GM12873 (cell line): Measurements from ENCODE around the gene MUCL3.

Experiments used
- TF ChIP-seq, protein P1 (sequence below): IDR thresholded peaks from 2 replicates; pipeline ENCODE4 v1.5.1; 2012; ENCODE audit warnings: low read depth, mild to moderate bottlenecking, moderate library complexity, low read length, control low read depth; ENCODE audit not compliant: insufficient read depth; ENCODE audit errors: missing control alignments

The MUCL3 gene

DNA sequence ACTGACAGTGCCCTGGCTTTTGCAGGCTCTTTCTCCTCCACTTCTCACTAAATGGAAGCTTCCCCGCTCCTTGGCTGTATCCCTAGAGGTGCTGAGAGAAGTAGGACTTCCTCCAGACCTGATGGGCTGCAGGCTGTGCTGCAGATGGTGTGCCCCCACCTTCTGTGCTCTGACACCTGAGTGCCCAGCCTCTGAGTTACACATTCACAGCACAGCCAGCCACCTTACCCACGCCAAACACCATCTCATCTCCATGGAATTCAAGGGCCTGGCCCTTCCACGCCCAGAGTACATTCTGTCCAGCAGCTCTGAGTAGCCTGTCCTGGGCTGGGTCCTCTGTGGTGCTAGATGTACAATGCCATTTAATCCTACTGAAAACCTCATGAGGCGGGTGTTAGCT is 14.1 kb upstream of the MUCL3 start:
- TF ChIP-seq, protein P1, sequence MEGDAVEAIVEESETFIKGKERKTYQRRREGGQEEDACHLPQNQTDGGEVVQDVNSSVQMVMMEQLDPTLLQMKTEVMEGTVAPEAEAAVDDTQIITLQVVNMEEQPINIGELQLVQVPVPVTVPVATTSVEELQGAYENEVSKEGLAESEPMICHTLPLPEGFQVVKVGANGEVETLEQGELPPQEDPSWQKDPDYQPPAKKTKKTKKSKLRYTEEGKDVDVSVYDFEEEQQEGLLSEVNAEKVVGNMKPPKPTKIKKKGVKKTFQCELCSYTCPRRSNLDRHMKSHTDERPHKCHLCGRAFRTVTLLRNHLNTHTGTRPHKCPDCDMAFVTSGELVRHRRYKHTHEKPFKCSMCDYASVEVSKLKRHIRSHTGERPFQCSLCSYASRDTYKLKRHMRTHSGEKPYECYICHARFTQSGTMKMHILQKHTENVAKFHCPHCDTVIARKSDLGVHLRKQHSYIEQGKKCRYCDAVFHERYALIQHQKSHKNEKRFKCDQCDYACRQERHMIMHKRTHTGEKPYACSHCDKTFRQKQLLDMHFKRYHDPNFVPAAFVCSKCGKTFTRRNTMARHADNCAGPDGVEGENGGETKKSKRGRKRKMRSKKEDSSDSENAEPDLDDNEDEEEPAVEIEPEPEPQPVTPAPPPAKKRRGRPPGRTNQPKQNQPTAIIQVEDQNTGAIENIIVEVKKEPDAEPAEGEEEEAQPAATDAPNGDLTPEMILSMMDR: no peak

DNA sequence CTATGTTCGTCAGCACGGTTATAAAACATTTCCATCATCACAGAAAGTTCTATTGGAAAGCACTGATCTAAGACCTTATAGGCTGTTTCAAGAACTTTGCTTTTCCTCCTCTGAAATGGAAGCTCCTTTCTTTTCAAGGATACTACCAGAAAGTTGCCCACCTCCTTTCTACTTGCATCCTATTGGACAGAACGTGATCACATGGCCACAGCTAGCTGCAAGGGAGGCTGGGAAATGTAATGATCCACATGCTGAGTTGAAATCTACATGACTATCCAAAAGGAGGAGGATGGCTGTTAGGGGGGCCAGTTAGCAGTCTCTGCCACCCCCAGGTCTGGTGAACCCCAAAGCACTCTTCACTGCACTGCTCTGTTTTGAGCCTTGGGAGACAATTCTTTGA is 12.1 kb upstream of the MUCL3 start:
- TF ChIP-seq, protein P1: no peak

DNA sequence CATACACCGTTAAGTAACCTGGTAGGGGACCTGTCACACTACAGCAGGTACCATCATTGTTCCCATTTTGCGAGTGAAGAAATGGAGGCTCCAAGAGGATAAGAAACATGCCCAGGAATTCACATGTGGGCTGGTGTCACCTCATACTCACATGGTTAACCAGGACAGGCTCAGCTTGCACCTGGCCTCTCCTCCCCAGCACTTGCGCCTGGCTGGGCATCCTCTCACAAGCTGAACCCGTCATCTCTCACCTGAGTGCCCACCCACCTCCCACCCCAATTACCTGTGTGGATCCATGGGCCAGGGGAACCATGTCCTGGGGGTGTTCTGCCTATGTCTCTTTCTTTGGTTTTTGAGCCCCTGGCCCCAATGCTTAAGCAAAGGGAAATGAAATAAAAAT is 10.3 kb upstream of the MUCL3 start:
- TF ChIP-seq, protein P1: no peak

DNA sequence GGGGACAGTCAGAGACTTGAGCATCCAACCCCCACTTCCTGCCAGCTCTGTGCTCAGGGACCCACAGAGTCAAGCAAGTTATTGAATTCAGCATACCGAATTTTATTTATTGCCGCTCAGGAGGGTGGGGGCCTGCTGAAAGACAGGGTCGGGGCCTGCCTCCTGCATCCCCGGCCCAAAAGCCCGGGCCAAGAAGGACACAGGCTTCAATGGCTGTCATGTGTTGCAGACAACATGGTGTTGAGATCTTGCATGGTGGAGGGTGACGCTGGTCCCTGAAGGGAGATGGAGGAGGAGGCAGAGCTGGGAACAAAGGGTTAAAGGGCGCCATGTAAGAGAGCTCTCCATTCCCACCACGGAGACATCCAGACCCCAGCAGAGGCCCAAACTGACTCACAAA is 9.5 kb upstream of the MUCL3 start:
- TF ChIP-seq, protein P1: no peak

DNA sequence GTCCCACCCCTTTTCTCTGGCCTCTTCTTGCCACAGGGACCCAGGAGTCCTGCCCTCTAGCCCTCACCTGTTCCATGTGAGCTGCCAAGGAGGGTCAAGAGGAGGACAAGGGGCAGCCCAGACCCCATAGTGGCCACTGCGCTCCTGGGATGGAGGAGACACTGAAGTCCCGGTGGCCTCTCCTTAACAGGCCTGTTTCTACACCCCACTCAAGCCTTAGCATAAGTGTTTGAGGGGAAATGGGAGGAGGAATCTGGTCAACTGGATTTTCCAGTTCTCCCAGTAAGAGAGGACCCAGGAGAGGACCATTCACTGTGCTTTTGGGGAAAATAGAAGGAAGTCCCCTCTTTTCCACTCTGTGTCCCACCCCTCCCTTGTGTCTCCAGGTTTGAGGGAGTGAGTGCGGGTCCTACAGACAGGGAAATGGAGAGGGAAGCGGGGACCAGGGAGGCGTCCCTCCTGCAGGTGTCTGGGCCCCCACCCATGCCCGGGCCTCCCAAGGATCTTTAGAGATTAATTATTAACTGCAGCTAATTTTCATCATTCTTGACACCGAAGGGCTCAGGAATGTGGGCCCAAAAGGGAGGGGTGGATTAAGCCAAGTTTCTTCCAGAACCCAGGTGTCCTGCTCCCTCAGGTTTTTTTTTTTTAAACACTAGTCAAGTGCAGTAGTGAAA is 8.7 kb upstream of the MUCL3 start, which contains the start of gene SFTA2:
Gene SFTA2 (minus strand): TSS at position 202 of the 677 bp plus-strand sequence. CDS start 74 bp downstream, at position 128.
- TF ChIP-seq, protein P1: no peak

DNA sequence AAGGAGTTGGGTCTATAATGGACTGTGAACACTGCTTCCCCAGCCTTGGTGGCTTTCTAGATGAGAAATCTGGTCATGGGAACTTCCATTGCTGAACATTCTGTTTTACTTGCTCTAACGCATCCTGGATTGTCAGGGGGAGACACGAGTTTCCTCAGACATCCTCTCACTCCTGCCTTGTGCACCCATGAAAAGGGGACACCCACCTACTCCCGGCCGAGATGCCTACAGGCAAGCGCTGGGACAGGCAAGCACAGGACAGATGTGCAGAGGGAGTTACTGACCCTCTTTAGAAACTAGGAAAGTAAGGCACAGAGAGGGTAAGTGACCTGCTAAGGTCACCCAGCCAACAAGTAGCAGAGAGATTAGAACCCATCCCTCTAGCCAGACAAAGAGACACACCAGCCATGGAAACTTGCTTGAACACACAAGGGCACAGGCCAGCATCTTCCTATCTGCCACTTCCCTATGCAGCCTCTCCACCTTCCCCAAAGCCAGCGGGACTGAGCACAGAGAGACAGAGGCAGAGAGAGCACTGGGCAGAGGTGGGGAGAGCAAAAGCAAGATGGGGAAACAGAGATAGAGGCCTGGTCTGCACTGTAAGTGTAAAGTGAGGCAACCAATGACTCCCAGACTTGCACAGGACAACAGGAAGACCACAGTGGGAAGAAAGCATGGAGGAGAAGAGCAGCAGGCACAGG is 8.0 kb upstream of the MUCL3 start:
- TF ChIP-seq, protein P1: no peak

DNA sequence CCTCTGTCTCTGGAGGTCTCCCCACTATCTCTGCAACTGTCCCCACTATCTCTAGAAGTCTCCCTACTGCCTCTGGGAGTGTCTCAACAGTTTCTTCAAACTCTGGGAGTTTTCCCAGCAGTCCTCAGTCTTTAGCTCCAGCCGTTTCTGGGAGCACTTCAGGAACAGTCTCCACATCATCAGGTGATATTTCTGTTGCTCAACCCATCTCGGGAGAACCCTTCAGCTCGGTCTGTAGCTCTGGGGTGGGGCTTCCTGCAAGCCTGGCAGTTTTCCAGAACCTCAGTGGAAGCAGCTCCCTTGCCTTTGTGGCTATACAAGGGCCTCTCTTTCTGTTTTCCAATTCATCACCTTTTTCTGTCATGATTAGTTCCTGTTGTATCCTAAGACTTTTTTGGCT is 5.8 kb upstream of the MUCL3 start:
- TF ChIP-seq, protein P1: no peak
